HUES64 (cell line): Measurements from ENCODE around the gene PARD3B.
A peak's percentile ranks its signal among the peaks of the same experiment; 100 is the strongest.

Experiments used
- H3K27ac ChIP-seq: 2 replicates; pipeline ENCODE4 v1.7.0; 2013; ENCODE audit warnings: low read depth, low read length, inconsistent platforms
- H3K27me3 ChIP-seq: 2 replicates; pipeline ENCODE4 v1.6.1; 2013; ENCODE audit warnings: mild to moderate bottlenecking, low read length; ENCODE audit not compliant: insufficient read depth
- H3K36me3 ChIP-seq: 2 replicates; pipeline ENCODE4 v1.6.1; 2013; ENCODE audit warnings: mild to moderate bottlenecking, low read length; ENCODE audit not compliant: insufficient read depth
- H3K4me1 ChIP-seq: 2 replicates; pipeline ENCODE4 v1.6.1; 2013; ENCODE audit warnings: mild to moderate bottlenecking, low read length, moderate library complexity; ENCODE audit not compliant: insufficient read depth
- H3K4me3 ChIP-seq: 2 replicates; pipeline ENCODE4 v1.5.1; 2013; ENCODE audit warnings: mild to moderate bottlenecking, low read length, moderate library complexity
- H3K9ac ChIP-seq: 2 replicates; pipeline ENCODE4 v1.6.1; 2013; ENCODE audit warnings: mild to moderate bottlenecking, low read depth, low read length
- H3K9me3 ChIP-seq: 2 replicates; pipeline ENCODE4 v1.6.1; 2013; ENCODE audit warnings: low read depth, low read length; ENCODE audit not compliant: insufficient read depth
- WGBS: fragments of 150-250, 120-280 bp; methylation state at CpG from one replicate; pipeline ENCODE4 v1.1.7; 2013; ENCODE audit warnings: missing lambda C conversion rate; 5-methylcytosine and 5-hydroxymethylcytosine counted together

PARD3B gene

DNA sequence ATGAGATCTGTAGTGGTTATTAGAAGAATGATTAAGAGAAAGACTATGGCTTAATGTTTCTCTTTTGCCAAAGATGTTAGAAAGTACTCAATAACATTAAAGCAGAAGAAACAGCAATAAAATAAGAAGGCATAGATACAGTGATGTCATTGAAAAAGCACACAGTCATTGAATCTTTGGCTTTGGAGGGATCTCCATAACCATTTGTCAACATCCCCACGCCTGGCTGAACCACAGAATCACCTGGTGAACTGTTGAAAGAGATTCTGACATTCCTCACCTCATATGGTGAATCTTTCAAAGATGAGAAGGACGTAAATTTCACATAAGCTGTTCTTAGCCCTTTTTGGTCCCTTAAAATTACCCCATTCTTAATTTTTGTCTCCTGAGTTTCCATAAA, 812.5 kb downstream of the PARD3B start:
- H3K9me3 ChIP-seq = no peaks in the 10 kb centered on the region
- 82% methylated on average over 2 of the region's 2 CpGs for WGBS
- H3K27me3 ChIP-seq = no peaks in the 10 kb centered on the region
- H3K27ac ChIP-seq = peak overlapping the region; percentile 54
- no peak overlapping the region for H3K4me3 ChIP-seq
- H3K4me1 ChIP-seq = peaks cover 23% of the 10 kb centered on the region
- no peaks in the 10 kb centered on the region for H3K36me3 ChIP-seq
- H3K9ac ChIP-seq = no peak overlapping the region; the same call in 1 of the 2 replicates

GRCh38 chr2:205358351-205358815, 813.1 kb downstream of the PARD3B start:
- Histone ChIP-seq H3K4me3 (no peak overlapping the region), H3K9ac (peak overlapping the region; percentile 38), H3K9me3 (no peaks in the 10 kb centered on the region), H3K27me3 (no peaks in the 10 kb centered on the region), H3K36me3 (no peaks in the 10 kb centered on the region), H3K4me1 (peaks cover 23% of the 10 kb centered on the region), H3K27ac (peak overlapping the region; percentile 54)
- 30% methylated on average over 8 of the region's 8 CpGs for WGBS

DNA sequence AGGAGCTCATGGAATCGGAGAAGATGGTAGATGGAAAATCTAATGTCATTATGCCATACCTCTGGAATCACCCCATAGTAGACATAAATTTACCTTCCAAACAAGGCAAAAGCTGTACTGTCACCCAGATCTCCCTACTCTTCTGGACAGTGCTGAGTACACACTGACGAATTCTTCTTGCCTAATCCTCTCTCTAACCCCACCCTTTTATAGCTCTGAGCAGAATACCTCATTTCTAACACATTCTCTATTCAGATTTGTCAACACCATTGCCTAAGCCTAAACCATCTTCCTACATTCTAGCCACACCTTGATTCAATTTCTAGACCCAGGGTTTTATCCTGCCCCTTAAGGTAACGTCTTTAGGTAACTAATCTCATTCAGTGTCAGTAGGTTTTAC, 816.0 kb downstream of the PARD3B start:
- peaks cover 23% of the 10 kb centered on the region for H3K4me1 ChIP-seq
- WGBS = 94% methylated on average over 3 of the region's 3 CpGs

DNA sequence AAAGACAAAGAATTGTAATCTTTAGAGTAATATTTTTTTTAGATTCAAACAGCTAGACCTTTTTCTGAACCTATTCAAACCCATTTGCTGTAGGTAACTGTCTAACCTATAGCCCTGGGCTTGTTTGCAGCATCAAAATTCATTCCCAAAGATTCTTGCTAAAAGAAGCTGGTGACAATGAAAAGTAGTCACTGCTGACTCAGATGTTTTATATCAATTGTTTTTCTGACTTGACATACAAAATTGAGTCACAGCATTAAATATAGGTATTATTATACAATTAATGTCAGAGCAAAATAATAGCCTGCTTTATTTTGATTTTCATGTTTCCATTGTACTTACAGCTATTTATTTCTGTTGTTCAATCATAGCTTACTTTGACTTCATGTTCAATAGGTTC, 816.7 kb downstream of the PARD3B start:
- no peaks in the 10 kb centered on the region for H3K36me3 ChIP-seq
- peaks cover 23% of the 10 kb centered on the region for H3K4me1 ChIP-seq
- H3K9me3 ChIP-seq = no peaks in the 10 kb centered on the region
- H3K4me3 ChIP-seq = no peak overlapping the region
- H3K27me3 ChIP-seq = no peaks in the 10 kb centered on the region
- H3K9ac ChIP-seq = no peak overlapping the region
- H3K27ac ChIP-seq = no peak overlapping the region

More for the DNA sequence above, 816.0 kb downstream of the PARD3B start:
- H3K36me3 ChIP-seq = no peaks in the 10 kb centered on the region
- H3K4me3 ChIP-seq = no peak overlapping the region
- H3K27ac ChIP-seq = no peak overlapping the region
- H3K9me3 ChIP-seq = no peaks in the 10 kb centered on the region
- H3K27me3 ChIP-seq = no peaks in the 10 kb centered on the region
- no peak overlapping the region for H3K9ac ChIP-seq

- no peaks in the 10 kb centered on the region for H3K27me3 ChIP-seq
- 84% methylated on average over 2 of the region's 3 CpGs for whole genome bisulfite sequencing
Measured at GRCh38 chr2:205364261-205364660, 819.0 kb downstream of the PARD3B start.

DNA sequence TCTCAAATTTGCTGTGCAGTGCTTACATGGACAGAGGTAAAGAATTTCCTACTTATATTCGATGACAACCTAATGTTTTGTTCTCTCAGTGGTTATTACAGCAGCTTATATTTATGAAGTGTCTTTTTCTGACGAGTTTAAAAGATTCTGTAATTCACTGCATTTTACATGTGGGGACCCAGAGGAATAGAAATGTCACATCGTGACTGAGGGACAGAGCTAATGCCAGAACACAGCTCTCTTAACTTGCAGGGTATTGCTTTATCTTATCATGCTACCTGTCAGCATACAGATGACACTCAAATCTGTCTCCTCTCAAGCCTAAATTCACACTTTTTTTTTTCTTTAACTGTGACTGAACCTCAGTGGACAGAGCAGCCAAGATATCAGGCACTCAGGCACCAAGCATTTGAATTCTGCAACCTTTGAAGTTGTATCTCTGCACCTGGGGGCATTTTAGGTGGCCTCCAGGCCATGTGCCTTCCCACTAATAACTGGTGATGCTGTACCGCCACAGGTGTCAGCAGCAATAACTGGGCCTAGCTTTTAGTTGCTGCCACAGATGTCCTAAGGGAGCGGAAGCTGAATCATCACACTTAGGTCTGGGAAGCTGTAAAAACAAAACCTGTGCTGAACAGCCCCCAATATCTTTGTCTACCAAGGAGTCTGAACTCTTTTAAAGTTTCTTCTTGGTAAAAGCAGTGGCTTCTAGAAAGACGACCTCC, 821.2 kb downstream of the PARD3B start:
- Histone ChIP-seq H3K4me3 (no peak overlapping the region), H3K9me3 (no peaks in the 10 kb centered on the region), H3K9ac (no peak overlapping the region), H3K36me3 (no peaks in the 10 kb centered on the region), H3K27ac (no peak overlapping the region), H3K27me3 (no peaks in the 10 kb centered on the region), H3K4me1 (no peaks in the 10 kb centered on the region; the same call in 1 of the 2 replicates)
- 86% methylated on average over 6 of the region's 6 CpGs for WGBS

More at GRCh38 chr2:205364261-205364660, 819.0 kb downstream of the PARD3B start:
- no peaks in the 10 kb centered on the region for H3K36me3 ChIP-seq
- no peak overlapping the region for H3K9ac ChIP-seq
- peaks cover 2% of the 10 kb centered on the region for H3K4me1 ChIP-seq
- H3K9me3 ChIP-seq = no peaks in the 10 kb centered on the region
- H3K27ac ChIP-seq = no peak overlapping the region
- H3K4me3 ChIP-seq = no peak overlapping the region

- no peaks in the 10 kb centered on the region for H3K36me3 ChIP-seq
- WGBS = 89% methylated on average over 1 of the region's 2 CpGs
- H3K9ac ChIP-seq = no peak overlapping the region
- no peaks in the 10 kb centered on the region for H3K9me3 ChIP-seq
- H3K27me3 ChIP-seq = no peaks in the 10 kb centered on the region
- no peak overlapping the region for H3K4me3 ChIP-seq
- H3K27ac ChIP-seq = no peak overlapping the region
- no peaks in the 10 kb centered on the region; the same call in 1 of the 2 replicates for H3K4me1 ChIP-seq
Measured at GRCh38 chr2:205367331-205367935, 822.2 kb downstream of the PARD3B start.

DNA sequence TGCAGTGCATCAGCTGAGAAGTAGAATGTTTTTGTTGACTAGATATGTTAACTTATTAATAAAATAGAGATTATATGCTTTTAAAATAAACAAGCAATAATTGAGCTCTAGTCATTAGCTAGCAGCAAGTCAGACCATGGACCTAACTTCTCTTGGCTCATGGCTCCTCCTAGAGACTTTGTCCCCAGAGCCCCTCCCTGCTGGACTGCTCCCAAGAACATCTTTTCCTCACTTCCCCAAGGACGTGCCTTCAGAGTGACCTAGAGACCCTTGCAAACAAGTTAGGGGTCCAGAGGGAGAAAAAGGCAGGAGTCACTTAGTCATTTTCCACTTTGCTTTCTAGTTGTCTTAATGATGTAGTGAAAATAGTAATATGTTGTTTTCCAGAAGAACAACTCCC, 824.5 kb downstream of the PARD3B start:
- Histone ChIP-seq H3K9ac (no peak overlapping the region), H3K27ac (no peak overlapping the region), H3K27me3 (no peaks in the 10 kb centered on the region), H3K9me3 (no peaks in the 10 kb centered on the region), H3K36me3 (no peaks in the 10 kb centered on the region), H3K4me3 (no peak overlapping the region), H3K4me1 (no peaks in the 10 kb centered on the region)
- 56% methylated on average over 1 of the region's 1 CpG for WGBS

- no peaks in the 10 kb centered on the region for H3K4me1 ChIP-seq
- no peaks in the 10 kb centered on the region for H3K9me3 ChIP-seq
- no peaks in the 10 kb centered on the region for H3K36me3 ChIP-seq
- WGBS = 98% methylated on average over 2 of the region's 2 CpGs
- H3K27me3 ChIP-seq = no peaks in the 10 kb centered on the region
- H3K4me3 ChIP-seq = no peak overlapping the region
- H3K9ac ChIP-seq = no peak overlapping the region
- no peak overlapping the region for H3K27ac ChIP-seq
Measured at GRCh38 chr2:205370726-205371125, 825.5 kb downstream of the PARD3B start.

- Histone ChIP-seq H3K4me3 (no peak overlapping the region), H3K9ac (no peak overlapping the region), H3K4me1 (no peaks in the 10 kb centered on the region)
Measured at GRCh38 chr2:205372141-205372540, 826.9 kb downstream of the PARD3B start.

GRCh38 chr2:205375461-205376448, 830.5 kb downstream of the PARD3B start:
- 87% methylated on average over 8 of the region's 9 CpGs for WGBS
- H3K4me1 ChIP-seq = no peaks in the 10 kb centered on the region
- no peaks in the 10 kb centered on the region for H3K36me3 ChIP-seq
- no peaks in the 10 kb centered on the region for H3K9me3 ChIP-seq
- no peaks in the 10 kb centered on the region for H3K27me3 ChIP-seq
- no peak overlapping the region for H3K27ac ChIP-seq
- no peak overlapping the region for H3K9ac ChIP-seq
- H3K4me3 ChIP-seq = no peak overlapping the region

More at GRCh38 chr2:205372141-205372540, 826.9 kb downstream of the PARD3B start:
- H3K9me3 ChIP-seq = no peaks in the 10 kb centered on the region
- H3K27ac ChIP-seq = no peak overlapping the region
- H3K27me3 ChIP-seq = no peaks in the 10 kb centered on the region
- no peaks in the 10 kb centered on the region for H3K36me3 ChIP-seq
